H1 (cell line): ENCODE data around the gene TK2.
"Not testable (repeated sequence)": the region's sequence is repeated elsewhere in the genome, so short reads cannot be mapped to it uniquely, and the experiment has no call there.

Source experiments
- EZH2 ChIP-seq: fragments of 200-600 bp; sonication (generic); IDR thresholded peaks from 2 replicates; pipeline ENCODE4 v1.7.1; 2012; ENCODE audit warnings: low read depth, mild to moderate bottlenecking, moderate library complexity, low read length, inconsistent platforms; ENCODE audit not compliant: severe bottlenecking
- GTF2F1 ChIP-seq: IDR thresholded peaks from 2 replicates; pipeline ENCODE4 v1.6.1; 2012; ENCODE audit warnings: low read depth, low read length, improper control_type of control experiment, borderline replicate concordance

DNA sequence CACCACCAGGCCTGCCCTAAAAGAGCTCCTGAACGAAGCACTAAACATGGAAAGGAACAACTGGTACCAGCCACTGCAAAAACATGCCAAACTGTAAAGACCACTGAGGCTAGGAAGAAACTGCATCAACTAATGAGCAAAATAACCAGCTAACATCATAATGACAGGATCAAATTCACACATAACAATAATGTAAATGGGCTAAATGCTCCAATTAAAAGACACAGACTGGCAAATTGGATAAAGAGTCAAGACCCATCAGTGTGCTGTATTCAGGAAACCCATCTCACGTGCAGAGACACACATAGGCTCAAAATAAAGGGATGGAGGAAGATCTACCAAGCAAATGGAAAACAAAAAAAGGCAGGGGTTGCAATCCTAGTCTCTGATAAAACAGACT lies 52.0 kb downstream of the TK2 start:
- not testable (repeated sequence) for TF ChIP-seq EZH2, GTF2F1
